ENCODE results near the gene RNF17.

GRCh38 chr13:24925318-24926231, 161.6 kb downstream of the RNF17 start:
- TF ChIP-seq POLR2AphosphoS5 (IDR thresholded peaks at IDR 0.05; ENCODE audit: low read depth, low read length) (no peak), CTCF (IDR thresholded peaks at IDR 0.05) (no peak)

Data from SK-N-SH (cell line).